Caco-2 (cell line): ENCODE results near the gene SPACA7. TPM values are rescaled to one million over a fixed set of nuclear protein-coding genes. Genes with fewer than 3 reads are reported as not detected.
"Not testable (repeated sequence)": the region's sequence is repeated elsewhere in the genome, so short reads cannot be mapped to it uniquely, and the experiment has no call there.

Experiments
- BruUV-seq: library from RNA; stranded (reverse); fragments of 400-500 nt; replicated peaks from 2 replicates; lab custom pipeline; 2021; lab: Mats Ljungman, UMichigan
- CTCF ChIA-PET: fragments of 300-600 bp; sonication (Branson Sonifier 250); formaldehyde crosslinking; loops from one replicate; lab custom pipeline; 2022; ENCODE audit warnings: antibody characterized with exemption; lab: Charles Lee
- POLR2A ChIA-PET: fragments of 300-600 bp; sonication (Branson Sonifier 250); formaldehyde crosslinking; loops from one replicate; lab custom pipeline; 2022; ENCODE audit warnings: antibody characterized with exemption; lab: Charles Lee
- DNase-seq, 2 experiments: peaks; one replicate each; pipeline versions ENCODE4 v3.0.0 to v3.0.0-alpha.2; 2020 to 2022
- H3K27me3 ChIP-seq: replicated peaks from 2 replicates; pipeline ENCODE4 v1.6.0; 2011; ENCODE audit warnings: low read length; ENCODE audit not compliant: control insufficient read depth, insufficient read depth
- H3K36me3 ChIP-seq: 2 replicates; pipeline ENCODE4 v1.5.1; 2011; ENCODE audit warnings: low read length; ENCODE audit not compliant: control insufficient read depth, insufficient read depth
- H3K4me1 ChIP-seq: fragments of 250-450 bp; sonication (Bioruptor Pico); 2 replicates; pipeline ENCODE4 v1.5.1; 2020; ENCODE audit warnings: mild to moderate bottlenecking
- H3K4me3 ChIP-seq: 2 replicates; pipeline ENCODE4 v1.5.1; 2011; ENCODE audit warnings: low read depth, mild to moderate bottlenecking, control low read depth, low read length
- H3K9me3 ChIP-seq: fragments of 250-450 bp; sonication (Bioruptor Pico); 2 replicates; pipeline ENCODE4 v1.5.1; 2020; ENCODE audit warnings: mild to moderate bottlenecking, moderate library complexity
- H3K27ac Mint-ChIP-seq: one replicate; pipeline ENCODE4 v1.8.0; 2022; ENCODE audit warnings: mixed read lengths; ENCODE audit not compliant: unreplicated experiment
- H3K27me3 Mint-ChIP-seq: one replicate; pipeline ENCODE4 v1.8.0; 2022; ENCODE audit warnings: mixed read lengths; ENCODE audit not compliant: insufficient read depth, unreplicated experiment
- H3K36me3 Mint-ChIP-seq: one replicate; pipeline ENCODE4 v1.8.0; 2022; ENCODE audit warnings: mild to moderate bottlenecking, mixed read lengths; ENCODE audit not compliant: insufficient read depth, unreplicated experiment
- H3K4me1 Mint-ChIP-seq: one replicate; pipeline ENCODE4 v1.8.0; 2022; ENCODE audit warnings: low read depth, mixed read lengths; ENCODE audit not compliant: unreplicated experiment
- H3K4me3 Mint-ChIP-seq: one replicate; pipeline ENCODE4 v1.8.0; 2022; ENCODE audit warnings: mild to moderate bottlenecking, moderate library complexity, mixed read lengths; ENCODE audit not compliant: unreplicated experiment
- H3K9me3 Mint-ChIP-seq: one replicate; pipeline ENCODE4 v1.8.0; 2022; ENCODE audit warnings: mixed read lengths; ENCODE audit not compliant: unreplicated experiment
- intact Hi-C: fragments of 100-400 bp; cut with micrococcal nuclease; formaldehyde crosslinking; loops from one replicate; pipeline ENCODE4 v1.10.0; 2022; ENCODE audit not compliant: unreplicated experiment
- total RNA-seq: library from RNA; stranded (reverse); gene quantifications from 2 replicates; pipeline ENCODE4 v1.2.3, GENCODE V29; 2022
- TF ChIP-seq, protein P1 (sequence below), 2 experiments: fragments of 200-600 bp in 1 of 2; IDR thresholded peaks; 1 replicate in 1 of 2; 2 replicates in 1 of 2; pipeline versions ENCODE4 v1.5.1 to v1.8.0; 2011 to 2022; ENCODE audit warnings: antibody characterized with exemption in 1 of 2, control low read depth in 1 of 2, inconsistent platforms in 1 of 2, low read depth in 1 of 2, low read length in 1 of 2, mild to moderate bottlenecking in 1 of 2, moderate library complexity in 1 of 2; ENCODE audit not compliant: insufficient read depth in 1 of 2, severe bottlenecking in 1 of 2, unreplicated experiment in 1 of 2

SPACA7 gene
- total RNA-seq, 1 experiment from 2014 or later = not detected

DNA sequence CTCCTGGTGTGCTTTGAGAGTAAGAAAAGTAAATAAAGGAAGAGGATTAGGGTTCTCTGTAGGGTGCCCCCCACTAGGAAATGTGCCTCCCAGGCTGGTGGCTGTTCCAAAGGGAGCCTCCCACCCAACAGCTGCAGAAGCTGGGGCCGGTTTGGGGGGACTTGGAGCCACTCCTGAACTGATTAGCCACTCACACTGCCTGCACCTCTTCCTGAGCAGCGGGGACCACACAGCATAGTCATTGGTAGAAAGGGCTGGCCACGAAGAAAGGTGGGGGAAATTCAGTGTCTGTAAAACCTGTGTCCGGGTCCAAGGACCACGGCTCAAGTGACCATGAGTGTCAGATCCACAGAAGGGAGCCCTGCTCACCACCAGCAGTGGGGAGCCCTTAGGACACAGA, 55.6 kb downstream of the SPACA7 start:
- ChIA-PET POLR2A (no interaction called here), CTCF (no interaction called here)
- intact Hi-C loops = no loop called here
- H3K36me3 ChIP-seq = no peaks in the 10 kb centered on the region
- no peaks in the 10 kb centered on the region for H3K4me1 ChIP-seq
- TF ChIP-seq, protein P1, sequence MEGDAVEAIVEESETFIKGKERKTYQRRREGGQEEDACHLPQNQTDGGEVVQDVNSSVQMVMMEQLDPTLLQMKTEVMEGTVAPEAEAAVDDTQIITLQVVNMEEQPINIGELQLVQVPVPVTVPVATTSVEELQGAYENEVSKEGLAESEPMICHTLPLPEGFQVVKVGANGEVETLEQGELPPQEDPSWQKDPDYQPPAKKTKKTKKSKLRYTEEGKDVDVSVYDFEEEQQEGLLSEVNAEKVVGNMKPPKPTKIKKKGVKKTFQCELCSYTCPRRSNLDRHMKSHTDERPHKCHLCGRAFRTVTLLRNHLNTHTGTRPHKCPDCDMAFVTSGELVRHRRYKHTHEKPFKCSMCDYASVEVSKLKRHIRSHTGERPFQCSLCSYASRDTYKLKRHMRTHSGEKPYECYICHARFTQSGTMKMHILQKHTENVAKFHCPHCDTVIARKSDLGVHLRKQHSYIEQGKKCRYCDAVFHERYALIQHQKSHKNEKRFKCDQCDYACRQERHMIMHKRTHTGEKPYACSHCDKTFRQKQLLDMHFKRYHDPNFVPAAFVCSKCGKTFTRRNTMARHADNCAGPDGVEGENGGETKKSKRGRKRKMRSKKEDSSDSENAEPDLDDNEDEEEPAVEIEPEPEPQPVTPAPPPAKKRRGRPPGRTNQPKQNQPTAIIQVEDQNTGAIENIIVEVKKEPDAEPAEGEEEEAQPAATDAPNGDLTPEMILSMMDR (IDR thresholded peaks at IDR 0.05; ENCODE audit: insufficient read depth in 1 of 2, low read depth in 1 of 2, low read length in 1 of 2, severe bottlenecking in 1 of 2, unreplicated experiment in 1 of 2) = no peak
- no peaks in the 10 kb centered on the region for H3K27me3 ChIP-seq
- no TSS peak for BruUV-seq
- Mint-ChIP-seq H3K27me3 (peaks cover 5% of the 10 kb centered on the region), H3K4me3 (no peak overlapping the region), H3K9me3 (peaks cover 24% of the 10 kb centered on the region), H3K36me3 (no peaks in the 10 kb centered on the region), H3K27ac (no peak overlapping the region), H3K4me1 (no peaks in the 10 kb centered on the region)
- H3K9me3 ChIP-seq = peaks cover 23% of the 10 kb centered on the region
- no peak overlapping the region for H3K4me3 ChIP-seq
- DNase-seq = no peak

GRCh38 chr13:112432734-112433133, 56.6 kb downstream of the SPACA7 start:
- H3K4me3 ChIP-seq, BruUV-seq, H3K27me3 ChIP-seq, H3K27me3 Mint-ChIP-seq, intact Hi-C loops, H3K4me1 ChIP-seq, H3K27ac Mint-ChIP-seq, POLR2A ChIA-PET, H3K4me1 Mint-ChIP-seq, DNase-seq, H3K36me3 Mint-ChIP-seq, CTCF ChIA-PET, H3K4me3 Mint-ChIP-seq, H3K36me3 ChIP-seq: not testable (repeated sequence)
- H3K9me3 Mint-ChIP-seq = peaks cover 31% of the 10 kb centered on the region
- peaks cover 22% of the 10 kb centered on the region for H3K9me3 ChIP-seq

DNA sequence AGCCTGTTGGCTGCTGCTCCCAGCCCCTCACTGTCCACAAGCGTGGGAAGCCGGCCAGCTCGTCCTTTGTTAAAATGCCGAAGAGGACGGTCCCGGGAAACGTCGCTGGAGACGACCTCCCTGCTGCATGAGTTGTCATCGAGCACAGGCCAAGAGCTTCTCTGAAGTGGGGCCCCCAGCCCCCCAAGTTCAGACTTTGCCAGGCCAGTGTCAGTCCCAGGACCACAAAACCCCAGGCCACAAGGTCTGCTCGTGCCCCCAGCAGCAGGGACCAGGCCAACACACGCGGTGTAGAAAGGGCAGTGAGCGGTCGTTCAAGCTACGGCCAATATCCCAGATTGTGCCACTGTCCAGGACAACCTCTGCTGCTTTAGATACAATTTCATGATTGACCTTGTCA, 57.4 kb downstream of the SPACA7 start:
- H3K27me3 Mint-ChIP-seq, H3K27me3 ChIP-seq, intact Hi-C loops, H3K4me1 Mint-ChIP-seq, CTCF ChIA-PET, BruUV-seq, H3K36me3 ChIP-seq, POLR2A ChIA-PET, H3K4me3 ChIP-seq, H3K27ac Mint-ChIP-seq, H3K36me3 Mint-ChIP-seq, H3K4me3 Mint-ChIP-seq, DNase-seq, H3K4me1 ChIP-seq: not testable (repeated sequence)
- H3K9me3 ChIP-seq = peaks cover 29% of the 10 kb centered on the region
- peaks cover 32% of the 10 kb centered on the region for H3K9me3 Mint-ChIP-seq

- DNase-seq = no peak
- BruUV-seq = no TSS peak
Measured at GRCh38 chr13:112434032-112434431, 57.9 kb downstream of the SPACA7 start.

More at GRCh38 chr13:112434032-112434431, 57.9 kb downstream of the SPACA7 start:
- H3K27ac Mint-ChIP-seq = no peak overlapping the region
- H3K4me1 ChIP-seq = no peaks in the 10 kb centered on the region
- intact Hi-C loops = no loop called here
- peaks cover 26% of the 10 kb centered on the region for H3K9me3 ChIP-seq
- TF ChIP-seq, protein P1 (IDR thresholded peaks at IDR 0.05; ENCODE audit: insufficient read depth in 1 of 2, low read depth in 1 of 2, low read length in 1 of 2, severe bottlenecking in 1 of 2, unreplicated experiment in 1 of 2) = no peak
- CTCF ChIA-PET = no interaction called here
- H3K36me3 ChIP-seq = no peaks in the 10 kb centered on the region
- no peak overlapping the region for H3K4me3 ChIP-seq
- POLR2A ChIA-PET = no interaction called here
- H3K9me3 Mint-ChIP-seq = peaks cover 37% of the 10 kb centered on the region
- H3K27me3 Mint-ChIP-seq = peaks cover 7% of the 10 kb centered on the region
- H3K27me3 ChIP-seq = no peaks in the 10 kb centered on the region
- H3K36me3 Mint-ChIP-seq = no peaks in the 10 kb centered on the region
- H3K4me1 Mint-ChIP-seq = no peaks in the 10 kb centered on the region
- H3K4me3 Mint-ChIP-seq = no peak overlapping the region
